Immature natural killer cell (primary cell): ENCODE data around the gene NEIL3. TPM values are rescaled to one million over a fixed set of nuclear protein-coding genes. Genes with fewer than 3 reads are reported as not detected.
"Not testable (repeated sequence)": the region's sequence is repeated elsewhere in the genome, so short reads cannot be mapped to it uniquely, and the experiment has no call there.

Source experiments
- DNase-seq, 3 donors: peaks; one replicate each; pipeline ENCODE4 v3.0.0; 2022; ENCODE audit warnings: mixed read lengths in 1 of 3
- H3K27ac Mint-ChIP-seq, 6 donors: one replicate each; pipeline ENCODE4 v1.8.0; 2020; ENCODE audit warnings: mixed read lengths in 6 of 6, mild to moderate bottlenecking in 5 of 6, inconsistent platforms in 4 of 6, moderate library complexity in 3 of 6
- H3K27me3 Mint-ChIP-seq, 3 donors: one replicate each; pipeline ENCODE4 v1.8.0; 2020 to 2021; ENCODE audit warnings: low read depth in 3 of 3, mild to moderate bottlenecking in 3 of 3, mixed read lengths in 3 of 3, moderate library complexity in 3 of 3, inconsistent platforms in 1 of 3
- H3K36me3 Mint-ChIP-seq, 3 donors: one replicate each; pipeline ENCODE4 v1.8.0; 2020; ENCODE audit warnings: mixed read lengths in 3 of 3, inconsistent platforms in 2 of 3, mild to moderate bottlenecking in 2 of 3
- H3K4me1 Mint-ChIP-seq, 2 donors: one replicate each; pipeline ENCODE4 v1.8.0; 2020; ENCODE audit warnings: inconsistent platforms in 2 of 2, mild to moderate bottlenecking in 2 of 2, mixed read lengths in 2 of 2, moderate library complexity in 1 of 2
- H3K4me3 Mint-ChIP-seq, 5 donors: one replicate each; pipeline ENCODE4 v1.8.0; 2020; ENCODE audit warnings: mild to moderate bottlenecking in 5 of 5, mixed read lengths in 5 of 5, inconsistent platforms in 3 of 5, moderate library complexity in 3 of 5
- H3K9me3 Mint-ChIP-seq, 6 donors: one replicate each; pipeline ENCODE4 v1.8.0; 2020; ENCODE audit warnings: mild to moderate bottlenecking in 6 of 6, mixed read lengths in 6 of 6, inconsistent platforms in 4 of 6, moderate library complexity in 3 of 6
- polyA plus RNA-seq, 3 donors: library from polyadenylated mRNA; unstranded; fragments of 300-500 nt; fragmentation: Illumina TruSeq; gene quantifications; one replicate each; pipeline ENCODE4 v1.2.3, GENCODE V29; 2021

NEIL3 gene
- polyA plus RNA-seq, 3 donors from 2014 or later, result 0.18 to 0.61 TPM; not detected in 1

DNA sequence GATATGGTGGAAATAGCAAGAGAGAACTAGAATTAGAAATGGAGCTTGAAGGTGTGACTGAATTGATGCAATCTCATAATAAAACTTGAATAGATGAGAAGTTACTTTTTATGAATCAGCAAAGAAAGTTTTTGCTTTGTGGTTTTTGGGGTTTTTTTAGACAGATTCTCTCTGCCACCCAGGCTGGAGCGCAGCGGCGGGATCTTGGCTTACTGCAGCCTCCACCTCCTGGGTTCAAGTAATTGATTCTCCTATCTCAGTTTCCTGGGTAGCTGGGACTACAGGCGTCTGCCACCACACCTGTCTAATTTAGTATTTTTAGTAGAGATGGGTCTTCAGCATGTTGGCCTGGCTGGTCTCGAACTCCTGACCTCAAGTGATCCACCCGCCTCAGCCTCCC is 23.7 kb upstream of the NEIL3 start:
- H3K4me3 Mint-ChIP-seq, result no peak overlapping the region
- H3K27me3 Mint-ChIP-seq, result peaks cover 0 to 4% (median 0%) of the 10 kb centered on the region in 3 donors
- H3K4me1 Mint-ChIP-seq, result no peaks in the 10 kb centered on the region
- H3K9me3 Mint-ChIP-seq, result peaks cover 0 to under 1% (median 0%) of the 10 kb centered on the region in 6 donors
- no peak overlapping the region for H3K27ac Mint-ChIP-seq
- no peak for DNase-seq
- no peaks in the 10 kb centered on the region for H3K36me3 Mint-ChIP-seq

DNA sequence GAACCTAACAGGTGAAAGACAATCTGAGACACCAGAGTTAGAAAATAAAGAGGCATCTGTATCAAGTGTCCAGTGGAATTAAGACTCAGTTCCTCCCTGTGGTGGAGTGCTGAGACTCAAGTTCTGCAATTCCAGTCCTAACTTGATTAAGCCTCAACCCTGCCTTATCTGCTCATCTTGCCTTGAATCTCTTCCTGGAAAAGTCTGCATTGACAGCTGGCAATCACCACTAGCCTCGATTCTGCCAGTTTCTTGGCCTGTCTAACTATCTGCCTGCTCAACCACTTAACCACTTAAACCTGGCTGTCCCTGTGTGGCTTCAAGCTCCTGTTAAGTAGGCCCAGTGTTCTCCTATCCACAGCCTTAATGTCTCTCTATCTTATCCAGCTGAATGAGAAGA is 22.4 kb upstream of the NEIL3 start:
- Mint-ChIP-seq H3K4me1 (no peaks in the 10 kb centered on the region), H3K9me3 (no peaks in the 10 kb centered on the region), H3K4me3 (no peak overlapping the region), H3K27ac (no peak overlapping the region), H3K27me3 (peaks cover 0 to 4% (median 0%) of the 10 kb centered on the region in 3 donors), H3K36me3 (no peaks in the 10 kb centered on the region)
- DNase-seq, result no peak

DNA sequence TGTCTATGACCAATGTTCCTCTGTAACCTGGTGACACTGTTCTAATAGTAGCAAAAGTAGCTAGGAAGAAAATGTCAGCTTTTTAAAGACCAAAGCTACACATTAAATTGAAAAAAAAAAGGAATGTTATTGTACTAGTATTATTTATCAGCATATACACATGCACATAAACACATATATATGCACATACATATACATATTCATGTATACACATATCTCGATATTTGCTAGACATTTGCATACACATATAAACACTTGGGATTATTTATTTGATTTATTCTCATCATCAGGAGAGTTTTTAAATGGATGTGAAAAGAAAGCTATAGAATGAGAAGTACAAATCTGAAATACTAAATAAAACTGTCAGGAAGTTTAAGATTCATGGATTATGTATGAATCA is 21.3 kb upstream of the NEIL3 start:
- Mint-ChIP-seq H3K4me1 (no peaks in the 10 kb centered on the region), H3K27ac (no peak overlapping the region), H3K27me3 (peaks cover 0 to 5% (median 4%) of the 10 kb centered on the region in 3 donors), H3K36me3 (no peaks in the 10 kb centered on the region), H3K9me3 (no peaks in the 10 kb centered on the region), H3K4me3 (no peak overlapping the region)
- no peak for DNase-seq

DNA sequence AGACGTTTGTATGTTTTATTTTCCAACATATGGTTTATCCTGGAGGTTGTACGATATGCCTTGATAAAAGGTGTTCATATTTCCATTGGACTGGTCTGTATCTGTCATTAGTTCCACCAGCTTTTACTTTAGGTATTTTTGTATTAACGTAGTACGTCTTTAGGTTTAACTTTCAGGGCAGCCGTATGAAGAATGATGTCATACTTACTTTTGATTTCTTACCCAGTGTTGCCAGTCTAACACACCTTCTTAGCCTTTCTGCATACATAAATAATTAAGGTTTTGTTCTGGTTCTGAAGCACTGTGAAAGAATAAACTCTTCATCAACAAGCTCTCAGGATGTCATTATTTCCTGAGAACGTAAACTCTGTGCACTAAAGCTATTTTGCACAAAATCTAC is 18.9 kb upstream of the NEIL3 start:
- H3K27me3 Mint-ChIP-seq, result peaks cover 0 to 5% (median 4%) of the 10 kb centered on the region in 3 donors
- H3K4me3 Mint-ChIP-seq, result no peak overlapping the region
- H3K36me3 Mint-ChIP-seq, result no peaks in the 10 kb centered on the region
- H3K27ac Mint-ChIP-seq, result no peak overlapping the region
- H3K9me3 Mint-ChIP-seq, result no peaks in the 10 kb centered on the region
- H3K4me1 Mint-ChIP-seq, result no peaks in the 10 kb centered on the region
- no peak for DNase-seq

DNA sequence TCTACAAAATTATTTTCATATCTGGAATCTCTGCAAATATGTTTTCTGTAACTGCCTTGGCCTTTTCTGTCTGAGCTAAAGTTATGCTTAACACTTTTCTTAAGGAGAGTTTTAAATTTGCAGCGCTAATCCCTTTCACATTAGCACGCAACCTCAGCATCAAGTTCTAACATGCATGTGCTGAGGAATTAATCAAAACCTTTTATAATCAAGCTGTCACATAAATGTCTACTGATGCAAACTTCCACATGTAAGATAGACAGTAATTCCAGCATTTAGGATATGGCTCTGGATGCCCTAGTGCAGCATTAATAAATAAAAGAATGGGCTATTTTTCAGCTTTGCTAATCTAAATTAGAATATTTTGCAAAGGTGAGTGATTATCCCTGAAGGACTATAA is 17.5 kb upstream of the NEIL3 start:
- Mint-ChIP-seq H3K9me3 (no peaks in the 10 kb centered on the region), H3K4me1 (no peaks in the 10 kb centered on the region), H3K27me3 (peaks cover 0 to 5% (median 2%) of the 10 kb centered on the region in 3 donors), H3K27ac (no peak overlapping the region), H3K4me3 (no peak overlapping the region), H3K36me3 (no peaks in the 10 kb centered on the region)
- no peak for DNase-seq

DNA sequence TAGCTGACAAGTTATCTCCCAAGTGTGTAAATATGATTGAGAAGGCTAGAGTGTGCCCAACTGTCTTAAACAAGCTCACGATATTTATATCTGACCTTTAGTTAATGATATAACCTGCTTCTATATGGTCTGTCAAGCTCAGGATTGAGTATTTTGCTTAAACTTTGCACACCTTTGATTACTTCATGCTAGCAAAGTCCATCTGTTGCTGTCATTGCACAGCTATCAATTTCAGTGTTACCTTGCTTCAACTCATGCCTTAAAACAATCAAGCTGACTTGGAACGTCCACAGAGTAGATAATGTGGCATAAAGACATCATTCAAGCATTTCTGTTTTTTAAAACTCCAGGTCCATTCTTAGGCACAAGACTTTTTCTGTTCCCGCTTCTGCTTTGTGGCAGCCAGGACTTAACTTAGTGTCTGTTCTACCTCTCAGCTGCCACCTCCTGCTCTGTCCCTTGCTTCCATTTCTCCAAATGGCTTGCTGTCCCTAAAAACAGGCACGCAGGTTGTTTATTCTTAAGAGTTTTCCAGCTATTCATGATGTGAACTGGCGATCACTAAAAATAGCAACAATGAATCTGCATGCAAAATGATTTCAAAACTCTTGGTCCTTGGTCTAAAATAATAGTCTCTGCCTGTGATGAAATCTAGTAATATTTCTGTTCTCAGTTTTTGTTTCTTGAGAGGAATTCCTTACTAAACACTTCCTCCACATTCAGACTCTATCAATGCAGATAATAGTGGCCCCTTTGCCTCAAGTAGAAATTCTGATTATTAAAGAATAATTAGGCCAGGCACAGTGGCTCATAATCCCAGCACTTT is 16.3 kb upstream of the NEIL3 start:
- Mint-ChIP-seq H3K36me3 (peaks cover 0 to 6% (median 2%) of the 10 kb centered on the region in 3 donors), H3K27me3 (peaks cover 0 to 5% (median 1%) of the 10 kb centered on the region in 3 donors), H3K27ac (no peak overlapping the region), H3K4me1 (no peaks in the 10 kb centered on the region), H3K9me3 (peaks cover 0 to 10% (median 7%) of the 10 kb centered on the region in 6 donors), H3K4me3 (no peak overlapping the region)
- no peak for DNase-seq

DNA sequence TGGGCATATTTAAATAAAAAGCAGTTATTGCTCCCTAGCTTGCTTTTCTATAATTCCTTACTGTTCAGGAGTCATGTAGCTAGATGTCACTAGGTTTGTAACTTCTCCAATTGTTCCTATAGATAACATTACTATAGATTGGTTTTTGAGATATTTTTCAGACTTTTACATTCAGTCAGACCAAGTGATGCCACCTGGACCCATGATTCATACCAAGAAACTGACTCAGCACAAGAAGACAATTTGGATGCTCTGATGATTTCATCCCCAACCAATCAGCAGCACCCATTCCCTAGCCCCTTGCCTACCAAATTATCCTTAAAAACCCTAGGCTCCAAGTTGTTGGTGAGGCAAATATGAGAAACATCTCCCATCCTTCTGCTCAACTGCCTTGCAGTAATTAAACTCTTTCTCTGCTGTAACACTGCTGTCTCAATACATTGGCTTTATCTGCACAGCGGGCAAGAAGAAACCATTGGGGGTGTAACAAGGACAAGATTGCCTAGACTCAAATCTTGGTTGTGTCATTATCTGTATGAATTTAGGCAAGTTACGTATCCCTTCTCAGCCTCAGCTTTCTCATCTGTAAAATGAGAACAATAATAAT is 11.8 kb upstream of the NEIL3 start:
- Mint-ChIP-seq H3K4me3 (no peak overlapping the region), H3K27ac (no peak overlapping the region), H3K4me1 (no peaks in the 10 kb centered on the region), H3K36me3 (peaks cover 0 to 6% (median 2%) of the 10 kb centered on the region in 3 donors), H3K9me3 (peaks cover 2 to 10% (median 7%) of the 10 kb centered on the region in 6 donors), H3K27me3 (peaks cover 0 to 3% (median 0%) of the 10 kb centered on the region in 3 donors)
- no peak for DNase-seq

DNA sequence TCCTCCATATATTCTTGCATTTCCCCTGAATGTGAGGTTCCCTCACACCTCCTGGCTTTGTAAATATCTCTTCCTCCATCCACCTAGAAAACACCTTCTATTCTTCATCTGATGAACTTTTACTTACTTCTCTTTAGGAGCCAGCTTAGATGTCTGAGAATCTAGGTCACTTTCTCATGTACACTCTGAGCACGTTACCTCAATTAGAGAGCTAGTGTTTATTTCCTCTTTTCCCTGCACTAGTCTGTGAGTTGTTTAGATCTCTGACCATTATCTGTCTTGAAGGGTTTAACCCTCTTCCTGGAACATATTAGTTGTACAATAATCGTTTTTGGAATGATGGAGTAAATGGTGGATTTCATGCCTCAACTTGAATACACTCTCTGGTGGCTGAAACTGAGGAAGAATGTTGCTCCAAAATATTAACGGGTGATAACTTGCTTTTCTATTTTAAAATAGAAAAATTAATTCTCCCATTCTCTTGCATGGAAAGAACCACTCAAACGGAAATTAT is 8.5 kb upstream of the NEIL3 start:
- no peaks in the 10 kb centered on the region for H3K4me1 Mint-ChIP-seq
- H3K9me3 Mint-ChIP-seq, result peaks cover 2 to 10% (median 7%) of the 10 kb centered on the region in 6 donors
- DNase-seq, result no peak
- H3K36me3 Mint-ChIP-seq, result peaks cover 0 to 6% (median 2%) of the 10 kb centered on the region in 3 donors
- H3K27me3 Mint-ChIP-seq, result no peaks in the 10 kb centered on the region
- no peak overlapping the region for H3K27ac Mint-ChIP-seq
- H3K4me3 Mint-ChIP-seq, result no peak overlapping the region

DNA sequence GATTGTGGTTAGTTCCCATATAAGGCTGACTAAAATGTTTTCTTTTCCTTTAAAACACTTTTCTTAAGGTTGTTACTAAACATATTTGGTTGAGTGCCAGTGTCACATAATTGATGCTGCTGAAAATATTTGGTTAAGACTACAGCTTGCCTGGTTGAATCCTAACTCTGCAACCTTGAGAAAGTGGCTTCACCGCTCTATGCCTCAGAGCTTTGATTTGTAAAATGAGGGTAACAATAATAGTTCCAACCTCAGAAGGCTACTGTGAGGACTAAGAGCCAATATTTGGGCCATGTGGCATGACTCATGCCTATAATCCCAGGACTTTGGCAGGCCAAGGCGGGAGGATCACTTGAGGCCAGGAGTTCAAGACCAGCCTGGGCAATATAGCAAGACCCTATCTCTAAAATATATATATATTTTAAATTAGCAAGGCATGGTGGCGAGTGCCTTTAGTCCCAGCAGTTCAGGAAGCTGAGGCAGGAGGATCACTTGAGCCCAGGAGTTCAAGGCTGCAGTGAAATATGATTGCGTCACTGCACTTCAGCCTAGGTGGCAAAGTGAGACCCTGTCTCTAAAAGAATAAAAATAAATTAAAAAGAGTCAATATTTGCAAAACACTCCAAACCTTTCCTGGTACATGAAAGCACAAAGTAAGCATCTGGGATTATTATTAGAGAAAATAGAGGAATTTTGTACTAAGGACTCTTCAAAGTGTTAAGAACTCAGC is 7.1 kb upstream of the NEIL3 start:
- H3K4me3 Mint-ChIP-seq, result no peak overlapping the region
- peaks cover 0 to 6% (median 2%) of the 10 kb centered on the region in 3 donors for H3K36me3 Mint-ChIP-seq
- H3K4me1 Mint-ChIP-seq, result no peaks in the 10 kb centered on the region
- H3K27ac Mint-ChIP-seq, result no peak overlapping the region
- H3K27me3 Mint-ChIP-seq, result no peaks in the 10 kb centered on the region
- H3K9me3 Mint-ChIP-seq, result peaks cover 2 to 8% (median 7%) of the 10 kb centered on the region in 6 donors
- DNase-seq, result no peak

DNA sequence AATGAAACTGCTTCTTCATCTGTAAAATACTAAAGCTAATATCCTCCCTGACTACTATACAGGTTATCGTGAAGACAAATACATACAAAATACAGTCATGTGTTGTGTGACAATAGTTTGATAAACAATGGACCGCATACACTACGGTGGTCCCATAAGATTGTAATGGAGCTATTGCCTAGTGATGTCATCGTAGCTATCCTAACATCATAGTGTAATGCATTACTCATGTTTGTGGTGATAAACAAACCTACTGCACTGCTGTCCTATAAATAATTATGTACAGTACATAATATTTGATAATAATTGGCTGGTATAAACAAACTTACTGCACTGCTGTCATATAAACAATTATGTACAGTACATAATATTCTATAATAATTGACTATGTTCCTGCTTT is 5.6 kb upstream of the NEIL3 start:
- H3K36me3 Mint-ChIP-seq, result no peaks in the 10 kb centered on the region
- H3K4me3 Mint-ChIP-seq, result no peak overlapping the region
- no peak overlapping the region for H3K27ac Mint-ChIP-seq
- H3K27me3 Mint-ChIP-seq, result no peaks in the 10 kb centered on the region
- H3K4me1 Mint-ChIP-seq, result peaks cover 0 to 1% of the 10 kb centered on the region in 2 donors
- no peak for DNase-seq
- no peaks in the 10 kb centered on the region for H3K9me3 Mint-ChIP-seq

DNA sequence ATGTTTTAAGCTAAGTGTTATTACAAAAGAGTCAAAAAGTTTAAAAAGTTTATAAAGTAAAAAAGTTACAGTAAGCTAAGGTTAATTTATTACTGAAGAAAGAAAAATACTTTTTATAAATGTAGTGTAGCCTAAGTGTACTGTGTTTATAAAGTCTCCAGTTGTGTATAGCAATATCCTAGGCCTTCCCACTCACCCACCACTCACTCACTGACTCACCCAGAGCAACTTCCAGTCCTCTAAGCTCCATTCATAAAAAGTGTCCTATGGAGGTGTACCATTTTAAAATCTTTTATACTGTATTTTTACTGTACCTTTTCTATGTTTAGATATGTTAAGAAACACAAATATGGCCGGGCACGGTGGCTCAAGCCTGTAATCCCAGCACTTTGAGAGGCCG is 4.8 kb upstream of the NEIL3 start:
- H3K4me1 Mint-ChIP-seq, H3K4me3 Mint-ChIP-seq, DNase-seq, H3K27ac Mint-ChIP-seq, H3K9me3 Mint-ChIP-seq, H3K27me3 Mint-ChIP-seq, H3K36me3 Mint-ChIP-seq: not testable (repeated sequence)

DNA sequence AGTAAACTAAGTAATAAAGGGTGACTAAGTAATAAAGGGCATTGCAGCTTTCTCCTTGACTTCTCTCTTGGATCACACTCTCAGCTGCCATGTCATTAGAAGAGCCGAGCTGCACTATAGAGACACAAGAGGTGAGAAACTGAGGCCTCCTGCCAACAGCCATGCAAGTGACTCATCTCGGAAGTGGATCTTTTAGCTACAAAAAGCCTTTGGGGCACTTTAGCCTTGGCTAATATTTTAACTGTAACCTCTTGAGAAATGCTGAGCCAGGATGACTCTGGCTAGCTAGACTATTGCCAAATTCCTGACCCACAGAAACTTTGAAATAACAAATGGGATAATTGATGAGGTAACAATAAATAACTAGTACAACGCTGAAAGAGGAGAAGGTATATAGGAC is 1.5 kb upstream of the NEIL3 start:
- H3K4me3 Mint-ChIP-seq, result peak overlapping the region in 3 of 5 donors; percentile 13 to 32 (median 18)
- peaks cover 0 to 12% (median 3%) of the 10 kb centered on the region in 3 donors for H3K27me3 Mint-ChIP-seq
- no peaks in the 10 kb centered on the region for H3K36me3 Mint-ChIP-seq
- no peak for DNase-seq
- H3K27ac Mint-ChIP-seq, result no peak overlapping the region
- peaks cover 9 to 21% of the 10 kb centered on the region in 2 donors for H3K4me1 Mint-ChIP-seq
- no peaks in the 10 kb centered on the region for H3K9me3 Mint-ChIP-seq

DNA sequence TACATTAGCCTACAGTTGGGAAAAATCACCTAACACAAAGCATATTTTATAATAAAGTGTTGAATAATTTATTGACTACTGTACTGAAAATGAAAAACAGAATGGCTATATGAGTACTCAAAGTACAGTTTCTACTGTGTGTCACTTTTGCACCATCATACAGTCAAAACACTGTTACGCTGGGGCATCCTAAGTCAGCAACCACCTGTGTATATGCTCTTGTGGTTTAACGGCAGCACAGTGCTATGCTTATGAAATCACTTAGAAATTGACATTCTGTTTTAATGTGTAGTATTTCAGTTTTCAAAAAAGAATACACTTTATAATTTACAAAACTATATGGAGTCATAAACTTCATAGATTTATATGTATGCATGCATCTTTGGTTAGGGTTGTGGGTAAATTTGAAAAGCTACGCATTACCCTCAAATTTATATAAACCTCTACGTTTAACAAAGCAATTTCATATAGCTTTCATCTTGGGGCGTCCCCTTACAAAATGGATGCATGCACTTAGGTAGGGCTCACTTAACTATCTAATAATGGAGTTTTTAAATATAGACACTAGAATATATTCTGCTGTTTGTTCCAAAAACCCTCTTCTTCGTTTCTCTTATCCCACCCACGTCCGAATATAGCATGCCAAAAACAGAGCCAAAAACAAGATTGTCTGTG is 690 bp upstream of the NEIL3 start:
- Mint-ChIP-seq H3K4me3 (peak overlapping the region; percentile 80 to 95 (median 91)), H3K4me1 (peaks cover 9 to 21% of the 10 kb centered on the region in 2 donors), H3K36me3 (no peaks in the 10 kb centered on the region), H3K27ac (peak overlapping the region in 5 of 6 donors; percentile 74 to 88 (median 84)), H3K27me3 (peaks cover 0 to 12% (median 3%) of the 10 kb centered on the region in 3 donors), H3K9me3 (no peaks in the 10 kb centered on the region)
- no peak for DNase-seq
